ENCODE data around the gene CTBP2.

The CTBP2 gene

DNA sequence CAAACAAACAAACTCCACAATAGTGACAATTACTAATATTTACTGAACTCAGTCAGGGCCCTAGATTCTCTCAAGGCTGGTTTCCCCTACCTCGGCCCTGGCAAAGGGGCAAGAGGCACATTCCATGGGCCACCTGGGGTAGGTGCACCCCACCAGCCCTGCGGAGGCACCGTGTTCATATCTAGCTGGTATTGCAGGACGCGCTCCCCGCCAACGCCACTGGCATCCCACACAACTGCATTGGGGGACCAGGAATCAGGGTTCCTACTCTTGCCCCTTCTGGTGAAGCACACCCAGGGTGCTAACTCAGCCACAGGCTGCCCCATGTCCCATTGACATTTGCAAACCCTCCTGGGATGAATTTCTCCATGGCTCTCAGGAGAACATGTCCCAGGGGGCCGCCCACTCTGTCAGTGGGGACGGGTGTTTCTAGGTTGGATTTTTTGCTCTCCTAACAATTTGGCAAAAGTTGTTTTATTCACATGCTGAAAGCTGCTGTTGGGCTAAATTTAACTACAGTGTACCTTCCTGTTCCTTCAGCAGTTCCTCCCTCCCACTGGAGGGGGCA, 141.7 kb downstream of the CTBP2 start:
- no peak overlapping the region for H3K4me3 Mint-ChIP-seq
- peaks cover 86% of the 10 kb centered on the region for H3K36me3 Mint-ChIP-seq (ENCODE audit: low read depth)
- H3K27ac Mint-ChIP-seq, result no peak overlapping the region
- H3K27me3 Mint-ChIP-seq (ENCODE audit: low read depth, poor library complexity), result peaks cover 4% of the 10 kb centered on the region
- peaks cover 31% of the 10 kb centered on the region for H3K9me3 Mint-ChIP-seq
- H3K4me1 Mint-ChIP-seq, result peaks cover 43% of the 10 kb centered on the region
- no peak for DNase-seq
- TF ChIP-seq, protein P1, sequence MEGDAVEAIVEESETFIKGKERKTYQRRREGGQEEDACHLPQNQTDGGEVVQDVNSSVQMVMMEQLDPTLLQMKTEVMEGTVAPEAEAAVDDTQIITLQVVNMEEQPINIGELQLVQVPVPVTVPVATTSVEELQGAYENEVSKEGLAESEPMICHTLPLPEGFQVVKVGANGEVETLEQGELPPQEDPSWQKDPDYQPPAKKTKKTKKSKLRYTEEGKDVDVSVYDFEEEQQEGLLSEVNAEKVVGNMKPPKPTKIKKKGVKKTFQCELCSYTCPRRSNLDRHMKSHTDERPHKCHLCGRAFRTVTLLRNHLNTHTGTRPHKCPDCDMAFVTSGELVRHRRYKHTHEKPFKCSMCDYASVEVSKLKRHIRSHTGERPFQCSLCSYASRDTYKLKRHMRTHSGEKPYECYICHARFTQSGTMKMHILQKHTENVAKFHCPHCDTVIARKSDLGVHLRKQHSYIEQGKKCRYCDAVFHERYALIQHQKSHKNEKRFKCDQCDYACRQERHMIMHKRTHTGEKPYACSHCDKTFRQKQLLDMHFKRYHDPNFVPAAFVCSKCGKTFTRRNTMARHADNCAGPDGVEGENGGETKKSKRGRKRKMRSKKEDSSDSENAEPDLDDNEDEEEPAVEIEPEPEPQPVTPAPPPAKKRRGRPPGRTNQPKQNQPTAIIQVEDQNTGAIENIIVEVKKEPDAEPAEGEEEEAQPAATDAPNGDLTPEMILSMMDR (IDR thresholded peaks at IDR 0.05), result no peak

DNA sequence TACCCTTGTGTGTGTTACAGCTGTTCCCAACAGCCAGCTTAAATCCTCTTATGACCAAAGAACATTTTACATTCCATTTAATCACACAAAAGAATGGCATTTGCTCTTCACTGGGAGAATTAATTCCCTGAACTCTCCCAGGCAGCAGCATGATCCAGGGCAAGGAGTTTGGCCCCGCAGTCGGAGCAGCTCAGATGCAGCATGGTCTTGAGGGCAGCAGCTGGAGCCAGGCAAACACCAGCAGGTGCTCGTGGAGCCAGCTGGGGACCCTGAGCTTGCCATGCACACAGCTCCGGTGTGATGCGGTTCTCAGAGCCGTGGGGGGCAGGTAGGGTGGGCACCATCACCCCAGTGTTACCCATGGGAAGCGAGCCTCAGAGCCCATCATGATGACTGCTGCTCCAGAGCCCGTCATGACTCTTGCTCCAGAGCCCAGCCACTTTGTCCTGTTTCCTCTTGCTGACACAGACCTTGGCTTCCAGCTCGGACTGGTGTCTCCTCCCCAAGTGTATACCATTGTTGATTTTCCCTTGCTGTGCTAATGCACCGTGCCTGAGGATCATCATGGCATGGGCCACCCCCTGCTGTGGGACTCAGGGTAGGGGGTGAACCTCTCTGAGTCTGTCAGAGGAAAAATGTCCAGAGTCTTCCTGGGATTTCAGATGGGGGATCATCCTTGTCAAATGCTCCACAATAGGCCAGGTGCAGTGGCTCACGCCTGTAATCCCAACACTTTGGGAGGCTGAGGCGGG, 142.6 kb downstream of the CTBP2 start:
- Mint-ChIP-seq H3K27me3 (ENCODE audit: low read depth, poor library complexity) (peaks cover 2% of the 10 kb centered on the region), H3K4me3 (no peak overlapping the region), H3K4me1 (peaks cover 40% of the 10 kb centered on the region), H3K36me3 (ENCODE audit: low read depth) (peaks cover 84% of the 10 kb centered on the region), H3K27ac (no peak overlapping the region), H3K9me3 (peaks cover 31% of the 10 kb centered on the region)
- TF ChIP-seq, protein P1 (IDR thresholded peaks at IDR 0.05), result no peak
- DNase-seq, result no peak

DNA sequence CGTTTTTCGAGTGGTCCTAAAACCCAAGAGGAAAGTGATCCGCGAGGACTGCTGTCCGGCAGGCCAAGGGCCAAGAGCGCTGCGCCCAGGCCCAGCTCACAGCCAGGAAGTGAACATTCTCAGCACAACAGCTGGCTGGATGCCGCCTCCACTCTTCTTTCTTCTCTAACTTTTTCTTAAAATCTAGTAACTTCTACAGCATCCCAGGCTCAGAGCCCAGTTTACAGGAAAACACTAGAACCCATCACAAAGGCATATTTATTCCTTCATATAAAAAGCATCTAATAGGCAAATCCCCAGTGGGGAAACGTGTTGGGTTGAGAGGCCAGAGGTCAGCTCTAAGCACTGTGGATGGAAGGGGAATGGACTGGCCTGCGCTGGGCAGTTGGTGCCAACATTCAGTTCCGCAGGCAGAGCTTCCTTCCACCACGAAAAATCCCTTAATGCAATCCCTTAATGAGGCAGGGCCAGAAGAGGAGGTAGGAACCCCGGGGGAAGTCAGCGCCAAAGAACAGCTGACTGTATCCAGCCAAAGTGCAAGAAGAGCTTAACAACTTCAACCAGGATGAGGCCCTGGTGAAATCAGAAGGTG, 143.7 kb downstream of the CTBP2 start:
- peak overlapping the region; percentile 38 for H3K27ac Mint-ChIP-seq
- peaks cover 2% of the 10 kb centered on the region for H3K27me3 Mint-ChIP-seq (ENCODE audit: low read depth, poor library complexity)
- no peak overlapping the region for H3K4me3 Mint-ChIP-seq
- peaks cover 37% of the 10 kb centered on the region for H3K4me1 Mint-ChIP-seq
- DNase-seq, result no peak
- TF ChIP-seq, protein P1 (IDR thresholded peaks at IDR 0.05), result no peak
- peaks cover 84% of the 10 kb centered on the region for H3K36me3 Mint-ChIP-seq (ENCODE audit: low read depth)
- peaks cover 26% of the 10 kb centered on the region for H3K9me3 Mint-ChIP-seq

DNA sequence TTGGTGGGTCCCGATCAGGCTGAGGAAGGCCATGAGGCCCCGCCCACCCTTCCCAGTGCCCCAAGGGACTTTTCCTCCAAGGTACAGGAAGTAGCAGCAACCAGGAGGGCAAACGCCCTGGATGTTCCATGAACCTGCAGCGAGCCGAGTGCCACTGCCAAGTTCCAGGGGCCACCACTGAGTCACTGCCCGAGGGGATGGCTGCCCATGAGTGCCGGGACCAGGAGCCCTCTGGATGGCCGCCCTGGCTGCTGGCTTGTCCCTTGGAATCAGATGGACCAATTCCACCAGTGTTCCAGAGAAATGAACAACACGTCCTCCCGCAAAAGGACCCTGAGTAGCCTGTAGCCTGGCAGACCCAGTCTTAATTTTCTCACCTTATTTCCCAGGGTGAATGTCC, 144.2 kb downstream of the CTBP2 start:
- Mint-ChIP-seq H3K27me3 (ENCODE audit: low read depth, poor library complexity) (peaks cover 2% of the 10 kb centered on the region), H3K36me3 (ENCODE audit: low read depth) (peaks cover 84% of the 10 kb centered on the region), H3K9me3 (peaks cover 20% of the 10 kb centered on the region), H3K27ac (no peak overlapping the region), H3K4me3 (no peak overlapping the region), H3K4me1 (peaks cover 41% of the 10 kb centered on the region)
- DNase-seq, result no peak
- TF ChIP-seq, protein P1 (IDR thresholded peaks at IDR 0.05), result no peak

DNA sequence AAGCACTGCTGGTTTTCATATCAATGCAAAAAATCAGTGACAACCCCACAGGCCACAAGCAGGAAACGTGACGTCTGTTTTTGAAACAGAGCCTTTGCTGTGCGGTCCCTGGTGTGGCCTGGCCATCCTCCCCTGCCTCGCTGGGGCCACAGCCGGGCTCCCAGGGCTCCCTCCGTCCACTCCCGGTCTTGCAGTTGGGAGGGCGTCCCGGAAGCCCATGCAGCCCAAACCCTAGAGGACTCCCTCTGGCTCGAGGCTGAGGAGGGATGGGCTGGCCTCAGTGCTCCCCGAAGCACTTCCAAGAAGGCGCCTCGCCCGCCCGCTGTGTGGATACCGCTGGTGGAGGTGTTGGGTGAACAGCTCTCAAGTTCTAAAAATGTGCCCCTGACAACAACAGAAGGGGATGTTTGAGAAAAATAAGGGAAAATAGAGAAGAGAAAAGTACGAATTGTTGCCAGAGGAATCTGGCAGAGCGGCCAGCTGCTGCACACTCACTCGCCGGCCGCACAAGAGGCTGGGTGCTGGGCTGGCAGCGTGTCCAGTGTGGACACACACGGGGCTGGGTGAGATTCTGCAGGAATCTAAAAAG, 144.9 kb downstream of the CTBP2 start:
- H3K36me3 Mint-ChIP-seq (ENCODE audit: low read depth), result peaks cover 82% of the 10 kb centered on the region
- peaks cover 44% of the 10 kb centered on the region for H3K4me1 Mint-ChIP-seq
- TF ChIP-seq, protein P1 (IDR thresholded peaks at IDR 0.05), result no peak
- no peak overlapping the region for H3K4me3 Mint-ChIP-seq
- DNase-seq, result no peak
- peak overlapping the region; percentile 86 for H3K27ac Mint-ChIP-seq
- H3K9me3 Mint-ChIP-seq, result peaks cover 14% of the 10 kb centered on the region
- peaks cover 2% of the 10 kb centered on the region for H3K27me3 Mint-ChIP-seq (ENCODE audit: low read depth, poor library complexity)

Data from nephron progenitor cell (in vitro differentiated cells).